HL-60 (cell line): ENCODE measurements around the gene CFAP20DC.

Source experiments
- POLR2AphosphoS5 ChIP-seq: IDR thresholded peaks from 2 replicates; pipeline ENCODE4 v1.6.1; 2012; ENCODE audit warnings: low read depth
- TF ChIP-seq, protein P1 (sequence below): IDR thresholded peaks from one replicate; pipeline ENCODE4 v1.5.1; 2011; ENCODE audit warnings: low read length, control low read depth, inconsistent platforms; ENCODE audit not compliant: insufficient read depth

DNA sequence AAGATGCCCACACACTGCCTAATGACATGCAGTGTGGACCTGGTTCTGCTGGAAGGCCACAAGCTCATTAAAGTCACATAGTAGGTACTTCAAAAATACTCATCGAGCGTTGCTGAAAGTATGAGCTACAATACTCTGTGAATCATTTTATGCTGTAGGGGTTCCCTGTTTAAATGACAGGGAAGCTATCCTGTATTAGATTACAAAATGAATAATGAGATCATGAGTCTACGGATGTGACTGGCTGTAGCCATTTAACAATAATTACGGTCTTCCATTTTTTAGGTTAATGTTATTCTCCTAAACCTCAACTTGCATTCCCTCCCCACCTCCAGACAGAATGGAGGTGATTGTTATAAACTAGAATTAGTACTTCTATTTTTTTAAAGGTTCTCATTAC lies 255.1 kb downstream of the CFAP20DC start:
- TF ChIP-seq POLR2AphosphoS5 = no peak
- TF ChIP-seq, protein P1, sequence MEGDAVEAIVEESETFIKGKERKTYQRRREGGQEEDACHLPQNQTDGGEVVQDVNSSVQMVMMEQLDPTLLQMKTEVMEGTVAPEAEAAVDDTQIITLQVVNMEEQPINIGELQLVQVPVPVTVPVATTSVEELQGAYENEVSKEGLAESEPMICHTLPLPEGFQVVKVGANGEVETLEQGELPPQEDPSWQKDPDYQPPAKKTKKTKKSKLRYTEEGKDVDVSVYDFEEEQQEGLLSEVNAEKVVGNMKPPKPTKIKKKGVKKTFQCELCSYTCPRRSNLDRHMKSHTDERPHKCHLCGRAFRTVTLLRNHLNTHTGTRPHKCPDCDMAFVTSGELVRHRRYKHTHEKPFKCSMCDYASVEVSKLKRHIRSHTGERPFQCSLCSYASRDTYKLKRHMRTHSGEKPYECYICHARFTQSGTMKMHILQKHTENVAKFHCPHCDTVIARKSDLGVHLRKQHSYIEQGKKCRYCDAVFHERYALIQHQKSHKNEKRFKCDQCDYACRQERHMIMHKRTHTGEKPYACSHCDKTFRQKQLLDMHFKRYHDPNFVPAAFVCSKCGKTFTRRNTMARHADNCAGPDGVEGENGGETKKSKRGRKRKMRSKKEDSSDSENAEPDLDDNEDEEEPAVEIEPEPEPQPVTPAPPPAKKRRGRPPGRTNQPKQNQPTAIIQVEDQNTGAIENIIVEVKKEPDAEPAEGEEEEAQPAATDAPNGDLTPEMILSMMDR = no peak
